RWPE2 (cell line): Measurements from ENCODE around the gene CRYBG1.

Source experiments
- ATAC-seq: fragments of 200-7000 bp; cut with Tn5 transposase; 3 replicates; pipeline ENCODE4 v1.9.1; 2021; ENCODE audit warnings: low read depth
- DNase-seq: peaks from one replicate; pipeline ENCODE4 v3.0.0-alpha.2; 2020; ENCODE audit warnings: low spot score
- H3K27ac ChIP-seq: fragments of 450-650 bp; 2 replicates; pipeline ENCODE4 v1.5.1; 2017; ENCODE audit warnings: mild to moderate bottlenecking; ENCODE audit not compliant: poor library complexity, severe bottlenecking
- H3K27me3 ChIP-seq: fragments of 250-450 bp; sonication (Bioruptor Pico); 2 replicates; pipeline ENCODE4 v1.5.1; 2021; ENCODE audit warnings: mild to moderate bottlenecking, moderate library complexity; ENCODE audit not compliant: insufficient read depth, poor library complexity, severe bottlenecking
- H3K36me3 ChIP-seq: fragments of 250-450 bp; sonication (Bioruptor Pico); 2 replicates; pipeline ENCODE4 v1.5.1; 2020; ENCODE audit warnings: low read depth, mild to moderate bottlenecking, moderate library complexity
- H3K4me1 ChIP-seq: fragments of 250-450 bp; sonication (Bioruptor Pico); 2 replicates; pipeline ENCODE4 v1.5.1; 2021; ENCODE audit warnings: mild to moderate bottlenecking, moderate library complexity; ENCODE audit not compliant: insufficient read depth, poor library complexity, severe bottlenecking
- H3K4me3 ChIP-seq: fragments of 250-450 bp; sonication (Bioruptor Pico); 2 replicates; pipeline ENCODE4 v1.5.1; 2021; ENCODE audit warnings: mild to moderate bottlenecking, moderate library complexity; ENCODE audit not compliant: severe bottlenecking
- H3K9me3 ChIP-seq: fragments of 250-450 bp; sonication (Bioruptor Pico); 2 replicates; pipeline ENCODE4 v1.5.1; 2021; ENCODE audit warnings: mild to moderate bottlenecking, moderate library complexity; ENCODE audit not compliant: severe bottlenecking
- CTCF ChIP-seq: fragments of 450-650 bp; IDR thresholded peaks from one replicate; pipeline ENCODE4 v1.5.1; 2017; ENCODE audit warnings: mild to moderate bottlenecking, moderate library complexity; ENCODE audit not compliant: poor library complexity, severe bottlenecking

CRYBG1 gene

DNA sequence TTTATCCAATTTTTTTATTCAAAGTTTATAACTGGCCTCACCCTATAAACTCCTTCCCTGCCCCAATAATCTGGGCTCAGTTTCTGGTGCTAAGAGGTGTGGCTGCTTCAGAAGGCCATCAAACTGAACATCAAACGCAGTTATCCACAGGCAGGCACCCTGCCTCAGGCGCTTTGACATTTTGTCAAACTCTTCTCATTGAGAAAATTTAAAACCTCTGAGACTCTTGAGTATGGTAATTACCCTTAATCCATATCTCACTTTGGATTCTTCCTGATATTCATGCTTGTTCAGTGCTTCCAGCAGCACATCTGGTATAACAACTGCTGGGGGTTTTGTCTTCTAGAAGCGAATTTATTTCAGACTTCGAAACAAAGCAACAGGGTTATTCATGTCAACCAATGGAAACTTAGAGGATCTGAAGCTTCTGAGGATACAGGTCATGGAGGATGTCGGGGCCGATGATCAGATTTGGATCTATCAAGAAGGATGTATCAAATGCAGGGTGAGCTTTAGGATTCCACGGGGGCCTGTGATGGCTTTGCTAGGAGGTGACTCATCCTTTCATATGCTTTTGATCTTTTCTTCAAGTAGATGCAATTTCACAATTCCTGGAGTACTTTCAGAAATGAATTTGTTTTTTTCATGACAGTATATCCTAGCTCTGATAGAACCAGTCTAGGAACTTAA, 200.6 kb downstream of the CRYBG1 start:
- ATAC-seq (peak; percentile 65), DNase-seq (no peak)
- H3K9me3 ChIP-seq, result no peaks in the 10 kb centered on the region
- H3K27me3 ChIP-seq, result no peaks in the 10 kb centered on the region
- TF ChIP-seq CTCF, result no peak
- H3K4me1 ChIP-seq, result peaks cover 33% of the 10 kb centered on the region
- peak overlapping the region; percentile 65 for H3K27ac ChIP-seq
- H3K4me3 ChIP-seq, result no peak overlapping the region
- peaks cover 92% of the 10 kb centered on the region for H3K36me3 ChIP-seq

DNA sequence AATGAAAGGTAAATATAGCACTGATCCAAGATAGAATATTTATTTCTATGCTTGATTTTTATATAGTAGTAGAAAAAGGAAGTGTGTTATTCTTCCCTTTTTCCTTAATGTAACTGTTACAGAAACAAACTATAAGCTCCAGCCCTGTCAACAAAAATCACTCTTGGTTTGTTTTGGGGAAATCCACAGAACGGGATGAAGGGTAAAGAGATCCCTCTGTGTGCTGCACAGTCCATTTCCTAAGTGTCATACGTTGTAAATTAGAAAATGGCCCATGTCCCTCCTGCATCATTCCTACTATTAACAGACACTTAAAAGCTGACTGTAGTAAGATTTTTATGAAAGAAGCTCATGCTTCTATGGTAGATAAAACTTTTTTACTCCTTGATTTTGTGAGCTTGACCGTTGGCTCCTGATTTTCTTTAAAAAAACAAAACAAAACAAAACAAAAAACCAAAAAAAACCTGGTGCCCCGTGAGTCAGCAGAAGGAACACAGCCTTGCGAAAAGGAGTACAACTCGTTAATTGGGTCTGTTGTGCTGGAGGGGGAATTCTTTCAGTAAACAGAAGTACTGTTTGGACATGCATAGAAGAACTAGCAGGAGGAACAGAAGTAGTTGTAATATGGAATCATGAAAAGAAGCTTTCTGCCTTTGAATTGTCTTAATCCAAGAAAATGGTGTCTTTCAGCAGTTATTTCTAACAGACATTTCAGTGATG, 201.3 kb downstream of the CRYBG1 start:
- ATAC-seq (no peak), DNase-seq (no peak)
- H3K9me3 ChIP-seq, result no peaks in the 10 kb centered on the region
- peak overlapping the region; percentile 65 for H3K27ac ChIP-seq
- peaks cover 92% of the 10 kb centered on the region for H3K36me3 ChIP-seq
- TF ChIP-seq CTCF, result no peak
- H3K4me3 ChIP-seq, result no peak overlapping the region
- H3K4me1 ChIP-seq, result peaks cover 33% of the 10 kb centered on the region
- H3K27me3 ChIP-seq, result no peaks in the 10 kb centered on the region

GRCh38 chr6:106563614-106564013, 203.1 kb downstream of the CRYBG1 start:
- peaks cover 31% of the 10 kb centered on the region for H3K4me1 ChIP-seq
- no peak for DNase-seq
- no peak overlapping the region for H3K27ac ChIP-seq
- no peaks in the 10 kb centered on the region for H3K27me3 ChIP-seq
- TF ChIP-seq CTCF, result no peak
- H3K9me3 ChIP-seq, result no peaks in the 10 kb centered on the region
- no peak overlapping the region for H3K4me3 ChIP-seq
- no peak for ATAC-seq
- peaks cover 100% of the 10 kb centered on the region for H3K36me3 ChIP-seq

- Histone ChIP-seq H3K27ac (no peak overlapping the region), H3K9me3 (no peaks in the 10 kb centered on the region), H3K36me3 (peaks cover 100% of the 10 kb centered on the region), H3K4me1 (peaks cover 29% of the 10 kb centered on the region), H3K4me3 (no peak overlapping the region), H3K27me3 (no peaks in the 10 kb centered on the region)
- no peak for TF ChIP-seq CTCF
- ATAC-seq, result no peak
- DNase-seq, result no peak
Observed at GRCh38 chr6:106564476-106564875, 204.0 kb downstream of the CRYBG1 start.

DNA sequence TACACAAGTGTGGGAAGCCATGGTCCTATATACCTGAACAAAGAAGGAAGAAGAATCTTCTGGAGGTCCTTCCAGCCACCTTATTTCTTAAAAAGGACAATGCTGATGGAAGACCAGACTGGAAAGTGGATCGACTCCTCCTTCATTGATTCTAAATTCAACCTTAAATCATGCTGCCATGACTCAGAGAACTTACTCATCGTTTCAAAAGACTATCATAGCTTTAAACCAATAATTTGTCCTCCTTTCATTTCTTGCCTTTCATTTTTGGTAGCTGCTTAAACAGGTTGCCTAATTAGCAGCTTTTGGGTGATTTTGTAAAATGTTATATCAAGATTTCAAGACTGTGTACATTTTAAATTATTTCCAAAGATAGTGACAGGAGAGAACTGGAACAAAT, 208.0 kb downstream of the CRYBG1 start:
- H3K4me3 ChIP-seq, result no peak overlapping the region
- TF ChIP-seq CTCF, result no peak
- DNase-seq (no peak), ATAC-seq (peak; percentile 31; the same call in 2 of the 3 replicates)
- peaks cover 7% of the 10 kb centered on the region for H3K4me1 ChIP-seq
- no peaks in the 10 kb centered on the region for H3K27me3 ChIP-seq
- H3K27ac ChIP-seq, result no peak overlapping the region
- H3K36me3 ChIP-seq, result peaks cover 76% of the 10 kb centered on the region
- no peaks in the 10 kb centered on the region for H3K9me3 ChIP-seq
